Spinal cord (tissue), 10 donors: ENCODE results near the gene ATP6V0C. TPM values are rescaled to one million over a fixed set of nuclear protein-coding genes. Genes with fewer than 3 reads are reported as not detected.
A peak's percentile ranks its signal among the peaks of the same experiment; 100 is the strongest.

Source experiments
- DNase-seq, 6 donors: peaks; one replicate each; pipeline versions ENCODE4 v3.0.0 to v3.0.0-alpha.2; 2013 to 2015; ENCODE audit warnings: low spot score in 6 of 6, low read depth in 4 of 6
- H3K27ac ChIP-seq: one replicate; pipeline ENCODE4 v1.5.1; 2013; ENCODE audit warnings: low read depth, low read length, control low read depth
- H3K27me3 ChIP-seq: one replicate; pipeline ENCODE4 v1.6.1; 2013; ENCODE audit warnings: low read length; ENCODE audit not compliant: control insufficient read depth, insufficient read depth
- H3K36me3 ChIP-seq: one replicate; pipeline ENCODE4 v1.6.1; 2013; ENCODE audit warnings: low read length; ENCODE audit not compliant: control insufficient read depth, insufficient read depth
- H3K4me1 ChIP-seq: one replicate; pipeline ENCODE4 v1.6.1; 2013; ENCODE audit warnings: low read length; ENCODE audit not compliant: control insufficient read depth, insufficient read depth
- H3K4me3 ChIP-seq: one replicate; pipeline ENCODE4 v1.5.1; 2013; ENCODE audit warnings: low read depth, low read length, control low read depth
- H3K9me3 ChIP-seq: one replicate; pipeline ENCODE4 v1.6.1; 2013; ENCODE audit warnings: low read length; ENCODE audit not compliant: control insufficient read depth, insufficient read depth
- WGBS: methylation state at CpG from one replicate; pipeline ENCODE4 v1.1.5; 2013; ENCODE audit warnings: missing lambda C conversion rate; ENCODE audit not compliant: insufficient coverage; 5-methylcytosine and 5-hydroxymethylcytosine counted together
- polyA plus RNA-seq, 2 donors: library from polyadenylated mRNA; unstranded; fragments of 120-200 nt; gene quantifications; one replicate each; pipeline ENCODE4 v1.2.1, GENCODE V29; 2013; ENCODE audit not compliant: insufficient read length in 2 of 2
- total RNA-seq, 2 donors: library from RNA; depleted of rRNA in 1 of 2; stranded (reverse); fragments of 120-200 nt in 1 of 2; fragments of >200 nt in 1 of 2; gene quantifications; one replicate each; pipeline versions ENCODE4 v1.2.3 to v1.2.4, GENCODE V29; 2013 to 2014
- donor health status: healthy.

ATP6V0C gene
- total and polyA plus RNA-seq, 4 donors, result 42.6 to 659 (median 345) TPM

- H3K27ac ChIP-seq, result no peak overlapping the region
- no peak for DNase-seq
Measured at GRCh38 chr16:2487903-2488531, 25.7 kb upstream of the ATP6V0C start.

GRCh38 chr16:2489581-2489980 lies 24.2 kb upstream of the ATP6V0C start:
- Histone ChIP-seq H3K4me3 (no peak overlapping the region), H3K27ac (no peak overlapping the region), H3K9me3 (no peaks in the 10 kb centered on the region), H3K4me1 (peaks cover 34% of the 10 kb centered on the region), H3K36me3 (peaks cover 54% of the 10 kb centered on the region), H3K27me3 (no peaks in the 10 kb centered on the region)
- WGBS, result 91% methylated on average over 16 of the region's 16 CpGs
- no peak for DNase-seq

More at GRCh38 chr16:2487903-2488531, 25.7 kb upstream of the ATP6V0C start:
- Histone ChIP-seq H3K36me3 (peaks cover 64% of the 10 kb centered on the region), H3K27me3 (no peaks in the 10 kb centered on the region), H3K4me1 (peaks cover 50% of the 10 kb centered on the region), H3K9me3 (no peaks in the 10 kb centered on the region), H3K4me3 (no peak overlapping the region)
- 75% methylated on average over 7 of the region's 15 CpGs for WGBS

DNA sequence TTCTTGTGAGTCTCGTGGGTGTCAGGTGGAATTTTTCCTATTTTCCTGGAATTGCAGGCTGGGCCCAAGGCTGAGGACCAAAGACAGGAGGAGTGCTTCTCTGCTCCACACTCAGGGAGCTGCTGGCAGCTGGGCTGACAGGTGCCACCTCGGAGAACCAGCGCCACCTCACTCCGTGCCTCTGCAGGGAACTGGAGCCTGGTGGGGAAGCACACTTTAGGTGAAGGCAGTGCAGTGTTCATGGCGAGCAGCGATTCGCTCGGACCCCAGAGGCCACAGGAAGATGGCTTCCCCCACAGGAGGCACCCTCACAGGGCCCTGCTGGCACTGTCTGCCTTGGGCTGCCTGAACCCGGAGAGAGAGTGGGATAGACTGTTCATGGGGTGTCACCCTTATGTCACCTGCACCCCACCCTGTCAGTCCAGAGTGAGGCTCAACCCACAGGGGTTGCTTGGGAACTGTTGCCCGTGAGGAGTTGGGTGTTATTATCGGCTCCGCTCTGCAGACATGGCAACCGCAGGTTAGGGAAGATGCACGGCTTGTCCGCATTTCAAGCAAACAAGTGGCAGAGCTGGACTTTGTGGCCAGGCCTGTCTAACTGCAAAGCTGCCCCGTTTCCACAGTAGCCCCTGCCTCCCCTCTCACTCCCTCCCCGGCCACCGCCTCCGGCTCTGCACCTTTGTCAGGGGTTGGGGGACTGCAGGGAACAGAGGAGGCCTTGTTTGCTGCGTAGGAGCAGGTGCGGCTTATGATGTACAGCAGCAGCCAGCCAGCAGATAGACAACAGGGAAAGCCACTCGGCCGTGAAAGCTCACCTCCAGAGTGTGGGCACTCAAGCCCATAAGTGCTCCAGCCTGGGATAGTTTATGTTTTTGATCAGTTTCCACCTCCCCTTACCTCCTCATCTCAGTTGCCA lies 23.3 kb upstream of the ATP6V0C start:
- 70% methylated on average over 12 of the region's 23 CpGs for WGBS
- no peak overlapping the region for H3K4me3 ChIP-seq
- H3K27ac ChIP-seq, result no peak overlapping the region
- DNase-seq, result no peak
- H3K9me3 ChIP-seq, result no peaks in the 10 kb centered on the region
- H3K4me1 ChIP-seq, result peaks cover 32% of the 10 kb centered on the region
- H3K36me3 ChIP-seq, result peaks cover 50% of the 10 kb centered on the region
- H3K27me3 ChIP-seq, result no peaks in the 10 kb centered on the region

GRCh38 chr16:2492292-2492691 lies 21.5 kb upstream of the ATP6V0C start:
- no peak overlapping the region for H3K27ac ChIP-seq
- H3K36me3 ChIP-seq, result peaks cover 50% of the 10 kb centered on the region
- H3K27me3 ChIP-seq, result no peaks in the 10 kb centered on the region
- DNase-seq, result no peak
- no peak overlapping the region for H3K4me3 ChIP-seq
- no peaks in the 10 kb centered on the region for H3K9me3 ChIP-seq
- H3K4me1 ChIP-seq, result peaks cover 16% of the 10 kb centered on the region
- 90% methylated on average over 13 of the region's 13 CpGs for WGBS

- no peaks in the 10 kb centered on the region for H3K27me3 ChIP-seq
- peaks cover 58% of the 10 kb centered on the region for H3K36me3 ChIP-seq
- 87% methylated on average over 6 of the region's 6 CpGs for WGBS
- no peaks in the 10 kb centered on the region for H3K9me3 ChIP-seq
- H3K4me1 ChIP-seq, result peaks cover 10% of the 10 kb centered on the region
- no peak overlapping the region for H3K4me3 ChIP-seq
- peak in 1 of 6 donors; percentile 47 for DNase-seq
- H3K27ac ChIP-seq, result no peak overlapping the region
Measured at GRCh38 chr16:2493605-2494004, 20.1 kb upstream of the ATP6V0C start.

DNA sequence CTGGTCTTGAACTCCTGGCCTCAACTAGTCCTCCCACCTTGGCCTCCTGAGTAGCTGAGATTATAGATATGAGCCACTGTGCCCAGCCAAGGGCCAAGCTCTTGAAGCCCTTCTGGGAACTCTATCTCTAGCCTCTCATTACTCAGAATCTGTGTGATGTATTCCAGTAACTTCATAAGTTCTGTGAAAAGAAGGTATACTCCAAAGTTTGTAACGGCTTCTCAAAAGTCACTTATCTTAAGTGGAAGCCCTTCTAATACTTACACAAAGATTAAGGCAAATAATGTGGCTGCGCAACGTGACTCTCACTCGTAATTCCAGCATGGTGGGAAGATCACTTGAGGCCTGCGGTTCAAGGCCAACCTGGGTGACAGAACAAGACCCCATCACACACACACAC lies 19.1 kb upstream of the ATP6V0C start:
- peaks cover 14% of the 10 kb centered on the region for H3K4me1 ChIP-seq
- no peak overlapping the region for H3K4me3 ChIP-seq
- no CpG with 5 or more reads among the region's 5 CpGs for WGBS
- H3K36me3 ChIP-seq, result peaks cover 66% of the 10 kb centered on the region
- no peak overlapping the region for H3K27ac ChIP-seq
- H3K9me3 ChIP-seq, result no peaks in the 10 kb centered on the region
- no peak for DNase-seq
- no peaks in the 10 kb centered on the region for H3K27me3 ChIP-seq

GRCh38 chr16:2495041-2495440 lies 18.7 kb upstream of the ATP6V0C start:
- Histone ChIP-seq H3K36me3 (peaks cover 66% of the 10 kb centered on the region), H3K27me3 (no peaks in the 10 kb centered on the region), H3K9me3 (no peaks in the 10 kb centered on the region), H3K4me1 (peaks cover 14% of the 10 kb centered on the region), H3K4me3 (no peak overlapping the region), H3K27ac (no peak overlapping the region)
- 93% methylated on average over 5 of the region's 5 CpGs for WGBS
- no peak for DNase-seq

DNA sequence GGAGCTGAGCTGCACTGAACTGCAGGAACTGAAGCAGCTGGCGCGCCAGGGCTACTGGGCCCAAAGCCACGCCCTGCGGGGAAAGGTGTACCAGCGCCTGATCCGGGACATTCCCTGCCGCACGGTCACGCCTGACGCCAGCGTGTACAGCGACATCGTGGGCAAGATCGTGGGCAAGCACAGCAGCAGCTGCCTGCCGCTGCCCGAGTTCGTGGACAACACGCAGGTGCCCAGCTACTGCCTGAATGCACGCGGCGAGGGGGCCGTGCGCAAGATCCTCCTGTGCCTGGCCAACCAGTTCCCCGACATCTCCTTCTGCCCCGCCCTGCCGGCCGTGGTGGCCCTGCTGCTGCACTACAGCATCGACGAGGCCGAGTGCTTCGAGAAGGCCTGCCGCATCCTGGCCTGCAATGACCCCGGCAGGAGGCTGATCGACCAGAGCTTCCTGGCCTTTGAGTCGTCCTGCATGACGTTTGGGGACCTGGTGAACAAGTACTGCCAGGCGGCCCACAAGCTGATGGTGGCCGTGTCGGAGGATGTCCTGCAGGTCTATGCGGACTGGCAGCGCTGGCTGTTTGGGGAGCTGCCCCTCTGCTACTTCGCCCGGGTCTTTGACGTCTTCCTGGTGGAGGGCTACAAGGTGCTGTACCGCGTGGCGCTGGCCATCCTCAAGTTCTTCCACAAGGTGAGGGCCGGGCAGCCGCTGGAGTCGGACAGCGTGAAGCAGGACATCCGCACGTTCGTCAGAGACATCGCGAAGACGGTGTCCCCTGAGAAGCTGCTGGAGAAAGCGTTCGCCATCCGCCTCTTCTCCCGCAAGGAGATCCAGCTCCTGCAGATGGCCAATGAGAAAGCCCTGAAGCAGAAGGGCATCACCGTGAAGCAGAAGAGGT lies 17.3 kb upstream of the ATP6V0C start:
- Histone ChIP-seq H3K36me3 (peaks cover 73% of the 10 kb centered on the region), H3K4me3 (no peak overlapping the region), H3K4me1 (peaks cover 14% of the 10 kb centered on the region), H3K27me3 (no peaks in the 10 kb centered on the region), H3K9me3 (no peaks in the 10 kb centered on the region), H3K27ac (no peak overlapping the region)
- 94% methylated on average over 62 of the region's 62 CpGs for WGBS
- no peak for DNase-seq

GRCh38 chr16:2497116-2497630 lies 16.6 kb upstream of the ATP6V0C start:
- H3K27ac ChIP-seq, result no peak overlapping the region
- no peaks in the 10 kb centered on the region for H3K27me3 ChIP-seq
- DNase-seq, result no peak
- peaks cover 21% of the 10 kb centered on the region for H3K4me1 ChIP-seq
- 73% methylated on average over 19 of the region's 21 CpGs for whole genome bisulfite sequencing
- no peak overlapping the region for H3K4me3 ChIP-seq
- H3K9me3 ChIP-seq, result no peaks in the 10 kb centered on the region
- peaks cover 73% of the 10 kb centered on the region for H3K36me3 ChIP-seq
